Medulla oblongata (tissue), 1 donor: Measurements from ENCODE around the gene GUCY1A2.

ENCODE experiments used
- DNase-seq: peaks from one replicate; pipeline ENCODE4 v3.0.0-alpha.2; 2015; ENCODE audit errors: extremely low spot score

The GUCY1A2 gene

GRCh38 chr11:106745941-106746340 lies 272.3 kb downstream of the GUCY1A2 start:
- no peak for DNase-seq

GRCh38 chr11:106733635-106734034 lies 284.6 kb downstream of the GUCY1A2 start:
- no peak for DNase-seq

- DNase-seq, result no peak
Measured at GRCh38 chr11:106728859-106729258, 289.4 kb downstream of the GUCY1A2 start.

- DNase-seq, result no peak
Measured at GRCh38 chr11:106728379-106728778, 289.9 kb downstream of the GUCY1A2 start.

GRCh38 chr11:106727256-106727655 lies 291.0 kb downstream of the GUCY1A2 start:
- no peak for DNase-seq

- DNase-seq, result no peak
Measured at GRCh38 chr11:106724293-106724892, 293.9 kb downstream of the GUCY1A2 start.

GRCh38 chr11:106723071-106723470 lies 295.2 kb downstream of the GUCY1A2 start:
- no peak for DNase-seq

GRCh38 chr11:106717222-106717621 lies 301.1 kb downstream of the GUCY1A2 start:
- no peak for DNase-seq

GRCh38 chr11:106714199-106714598 lies 304.1 kb downstream of the GUCY1A2 start:
- no peak for DNase-seq

GRCh38 chr11:106708348-106708747 lies 309.9 kb downstream of the GUCY1A2 start:
- DNase-seq, result no peak

- no peak for DNase-seq
Measured at GRCh38 chr11:106706355-106706754, 311.9 kb downstream of the GUCY1A2 start.

- no peak for DNase-seq
Measured at GRCh38 chr11:106702805-106703204, 315.5 kb downstream of the GUCY1A2 start.

GRCh38 chr11:106697058-106697457 lies 321.2 kb downstream of the GUCY1A2 start:
- DNase-seq, result no peak

GRCh38 chr11:106695506-106695905 lies 322.8 kb downstream of the GUCY1A2 start:
- DNase-seq, result no peak

- no peak for DNase-seq
Measured at GRCh38 chr11:106694501-106694900, 323.8 kb downstream of the GUCY1A2 start.

- DNase-seq, result no peak
Measured at GRCh38 chr11:106691807-106692365, 326.4 kb downstream of the GUCY1A2 start.

GRCh38 chr11:106690923-106691322 lies 327.4 kb downstream of the GUCY1A2 start:
- DNase-seq, result no peak

GRCh38 chr11:106684944-106685343 lies 333.3 kb downstream of the GUCY1A2 start:
- DNase-seq, result no peak

GRCh38 chr11:106683435-106683834 lies 334.8 kb downstream of the GUCY1A2 start:
- DNase-seq, result no peak

- DNase-seq, result no peak
Measured at GRCh38 chr11:106681435-106681834, 336.8 kb downstream of the GUCY1A2 start.

- no peak for DNase-seq
Measured at GRCh38 chr11:106679581-106679980, 338.7 kb downstream of the GUCY1A2 start.

- no peak for DNase-seq
Measured at GRCh38 chr11:106679181-106679580, 339.1 kb downstream of the GUCY1A2 start.

- DNase-seq, result no peak
Measured at GRCh38 chr11:106670069-106670468, 348.2 kb downstream of the GUCY1A2 start.

GRCh38 chr11:106668147-106668546 lies 350.1 kb downstream of the GUCY1A2 start:
- no peak for DNase-seq
